ENCODE data around the gene EGFL8. TPM values are rescaled to one million over a fixed set of nuclear protein-coding genes. Genes with fewer than 3 reads are reported as not detected.
A peak's percentile ranks its signal among the peaks of the same experiment; 100 is the strongest.

The EGFL8 gene
- total RNA-seq, 4 donors from 2014 or later: 8.9 to 28.1 (median 16.2) TPM

DNA sequence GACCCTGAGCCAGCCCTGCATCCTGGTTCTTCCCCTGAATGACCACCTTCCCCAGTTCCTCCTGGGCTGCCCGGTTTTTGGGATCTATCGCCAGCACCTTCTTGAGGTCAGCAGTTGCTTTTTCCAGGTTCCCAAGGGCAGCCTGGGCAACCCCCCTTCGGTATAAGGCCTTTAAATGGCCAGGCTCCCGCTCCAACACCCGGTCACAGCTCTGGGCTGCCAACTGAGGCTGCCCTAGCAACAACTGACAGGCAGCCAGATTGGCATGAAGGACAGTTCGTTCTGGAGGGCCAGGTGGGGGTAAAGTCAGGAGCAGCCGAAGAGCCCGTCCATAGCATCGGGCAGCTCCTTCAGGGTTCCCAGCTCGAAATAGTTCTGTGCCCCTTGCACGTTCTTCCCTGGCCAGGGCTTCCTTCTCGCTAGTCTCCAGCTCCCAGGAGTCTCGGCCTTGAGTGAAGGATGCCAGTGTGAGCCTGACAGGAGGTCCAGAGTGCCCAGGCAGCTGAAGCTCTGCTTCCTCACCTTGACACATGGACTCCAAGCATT, 35.6 kb upstream of the EGFL8 start:
- peaks cover 0 to 27% (median 0%) of the 10 kb centered on the region in 3 donors for H3K36me3 ChIP-seq
- H3K9me3 ChIP-seq: no peaks in the 10 kb centered on the region
- no peak for TF ChIP-seq POLR2A (IDR thresholded peaks at IDR 0.05)
- TF ChIP-seq, protein P1, sequence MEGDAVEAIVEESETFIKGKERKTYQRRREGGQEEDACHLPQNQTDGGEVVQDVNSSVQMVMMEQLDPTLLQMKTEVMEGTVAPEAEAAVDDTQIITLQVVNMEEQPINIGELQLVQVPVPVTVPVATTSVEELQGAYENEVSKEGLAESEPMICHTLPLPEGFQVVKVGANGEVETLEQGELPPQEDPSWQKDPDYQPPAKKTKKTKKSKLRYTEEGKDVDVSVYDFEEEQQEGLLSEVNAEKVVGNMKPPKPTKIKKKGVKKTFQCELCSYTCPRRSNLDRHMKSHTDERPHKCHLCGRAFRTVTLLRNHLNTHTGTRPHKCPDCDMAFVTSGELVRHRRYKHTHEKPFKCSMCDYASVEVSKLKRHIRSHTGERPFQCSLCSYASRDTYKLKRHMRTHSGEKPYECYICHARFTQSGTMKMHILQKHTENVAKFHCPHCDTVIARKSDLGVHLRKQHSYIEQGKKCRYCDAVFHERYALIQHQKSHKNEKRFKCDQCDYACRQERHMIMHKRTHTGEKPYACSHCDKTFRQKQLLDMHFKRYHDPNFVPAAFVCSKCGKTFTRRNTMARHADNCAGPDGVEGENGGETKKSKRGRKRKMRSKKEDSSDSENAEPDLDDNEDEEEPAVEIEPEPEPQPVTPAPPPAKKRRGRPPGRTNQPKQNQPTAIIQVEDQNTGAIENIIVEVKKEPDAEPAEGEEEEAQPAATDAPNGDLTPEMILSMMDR (IDR thresholded peaks at IDR 0.05): no peak
- H3K4me3 ChIP-seq: peak overlapping the region in 3 of 4 donors; percentile 27 to 90 (median 86)
- H3K4me1 ChIP-seq: peaks cover 6 to 32% (median 16%) of the 10 kb centered on the region in 4 donors
- no peaks in the 10 kb centered on the region for H3K27me3 ChIP-seq
- peak overlapping the region; percentile 78 to 90 (median 86) for H3K27ac ChIP-seq
- DNase-seq: no peak

DNA sequence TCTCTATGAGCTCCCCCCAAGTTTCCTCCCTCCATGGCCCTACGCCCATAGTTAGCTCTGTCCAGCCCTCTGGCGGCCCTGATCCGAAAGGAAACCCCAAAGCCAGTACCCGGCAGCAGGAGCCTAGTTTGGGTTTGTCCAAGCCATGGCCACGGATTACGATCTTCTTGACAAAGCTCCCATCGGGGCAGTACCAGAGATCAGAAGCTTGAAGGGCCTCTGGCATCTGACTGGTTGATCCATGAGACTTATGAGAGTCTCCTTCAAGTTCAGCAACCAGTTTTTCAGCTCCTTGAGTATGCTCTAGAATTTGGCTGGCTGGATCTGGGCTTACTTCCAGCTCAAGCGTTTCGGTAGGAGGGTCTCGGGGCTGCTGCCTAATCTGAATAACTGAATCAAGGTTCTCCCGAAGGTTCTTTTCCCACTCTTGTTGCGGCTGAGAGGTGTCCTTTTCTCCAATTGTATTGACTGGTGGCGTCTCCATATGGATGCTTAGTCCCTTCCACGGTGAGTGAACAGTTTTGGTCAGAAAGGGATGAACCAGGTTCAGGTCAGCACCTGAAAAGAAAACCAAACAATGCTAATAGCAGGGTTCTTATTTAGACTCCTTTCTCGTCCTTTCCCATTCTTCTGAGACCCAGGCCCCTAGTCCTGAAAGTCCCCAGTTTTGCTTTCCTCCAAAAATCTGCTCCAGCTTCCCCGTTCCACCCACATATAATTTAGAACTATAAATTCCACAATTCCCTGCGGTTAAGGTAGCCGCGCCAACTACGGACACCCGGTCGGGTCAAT, 34.9 kb upstream of the EGFL8 start:
- Histone ChIP-seq H3K4me3 (peak overlapping the region; percentile 51 to 86 (median 76)), H3K36me3 (peaks cover 0 to 21% (median 0%) of the 10 kb centered on the region in 3 donors), H3K9me3 (no peaks in the 10 kb centered on the region), H3K27ac (peak overlapping the region; percentile 71 to 90 (median 87)), H3K4me1 (peaks cover 6 to 32% (median 16%) of the 10 kb centered on the region in 4 donors), H3K27me3 (no peaks in the 10 kb centered on the region)
- DNase-seq: no peak
- TF ChIP-seq, protein P1 (IDR thresholded peaks at IDR 0.05): no peak
- TF ChIP-seq POLR2A (IDR thresholded peaks at IDR 0.05): no peak

DNA sequence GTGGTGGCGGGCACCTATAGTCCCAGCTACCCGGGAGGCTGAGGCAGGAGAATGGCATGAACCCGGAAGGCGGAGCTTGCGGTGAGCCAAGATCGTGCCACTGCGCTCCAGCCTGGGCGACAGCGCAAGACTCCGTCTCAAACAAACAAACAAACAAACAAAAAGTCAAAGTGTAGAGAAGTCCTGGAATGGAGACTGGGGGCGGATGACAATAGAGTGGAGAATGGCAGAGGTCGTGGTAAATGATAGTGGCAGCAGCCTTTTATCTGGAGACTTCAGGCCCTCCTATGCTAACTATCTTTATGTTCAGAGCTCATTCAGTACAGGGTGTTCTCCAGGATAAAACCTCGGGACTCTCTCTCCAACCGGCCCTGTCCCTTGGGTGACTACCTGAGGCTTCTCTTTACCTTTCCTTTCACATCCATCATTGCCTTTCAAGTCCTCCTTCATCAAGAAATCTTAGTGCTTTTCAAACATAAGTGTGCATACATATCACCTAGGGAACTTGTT, 32.9 kb upstream of the EGFL8 start:
- TF ChIP-seq, protein P1 (IDR thresholded peaks at IDR 0.05): no peak
- no peak for TF ChIP-seq POLR2A (IDR thresholded peaks at IDR 0.05)
- Histone ChIP-seq H3K36me3 (peaks cover 0 to under 1% (median 0%) of the 10 kb centered on the region in 3 donors), H3K27ac (no peak overlapping the region), H3K27me3 (no peaks in the 10 kb centered on the region), H3K9me3 (no peaks in the 10 kb centered on the region), H3K4me3 (no peak overlapping the region), H3K4me1 (peaks cover 6 to 24% (median 16%) of the 10 kb centered on the region in 4 donors)
- DNase-seq: no peak

DNA sequence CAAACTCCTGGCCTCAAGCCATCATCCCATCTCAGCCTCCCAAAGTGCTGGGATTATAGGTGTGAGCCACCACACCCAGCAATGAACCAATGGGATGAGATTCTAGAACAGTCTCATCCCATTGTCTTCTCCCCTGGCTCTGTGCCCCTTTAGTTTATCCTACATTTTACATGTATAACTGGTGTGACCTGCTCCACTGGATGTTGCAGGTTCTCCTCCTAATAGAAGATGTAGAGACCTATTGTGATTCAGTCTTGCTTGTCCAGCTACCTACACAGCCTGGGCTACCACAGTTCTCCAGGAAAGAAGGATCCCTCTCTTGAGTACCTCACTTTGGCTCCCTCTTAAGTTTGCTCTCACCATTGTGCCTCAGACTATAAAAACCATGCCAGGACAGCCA, 32.3 kb upstream of the EGFL8 start:
- Histone ChIP-seq H3K27me3 (no peaks in the 10 kb centered on the region), H3K4me3 (no peak overlapping the region), H3K9me3 (no peaks in the 10 kb centered on the region), H3K4me1 (peaks cover 6 to 19% (median 14%) of the 10 kb centered on the region in 4 donors), H3K27ac (no peak overlapping the region), H3K36me3 (no peaks in the 10 kb centered on the region)
- no peak for DNase-seq
- TF ChIP-seq, protein P1 (IDR thresholded peaks at IDR 0.05): no peak
- no peak for TF ChIP-seq POLR2A (IDR thresholded peaks at IDR 0.05)

DNA sequence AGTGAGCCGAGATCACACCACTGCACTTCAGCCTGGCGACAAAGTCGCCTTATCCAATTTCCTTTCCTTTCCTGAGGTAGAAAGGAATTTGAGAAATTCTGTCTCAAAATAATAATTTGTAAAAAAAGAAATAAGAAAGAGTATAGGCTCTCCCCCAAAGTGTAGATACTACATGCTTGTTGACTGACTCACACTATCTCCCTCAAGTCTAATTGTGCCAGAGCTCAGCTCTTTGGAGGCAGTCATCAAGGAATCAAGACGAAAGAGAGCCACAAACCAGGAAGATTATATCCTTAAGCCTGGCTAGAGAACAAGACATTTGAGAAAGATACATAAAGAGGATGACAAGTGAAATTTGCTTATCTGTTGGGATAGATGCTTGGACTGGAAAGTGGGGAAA, 30.6 kb upstream of the EGFL8 start:
- no peaks in the 10 kb centered on the region for H3K9me3 ChIP-seq
- DNase-seq: no peak
- H3K4me3 ChIP-seq: no peak overlapping the region
- peaks cover 2 to 10% (median 7%) of the 10 kb centered on the region in 4 donors for H3K4me1 ChIP-seq
- no peak overlapping the region for H3K27ac ChIP-seq
- H3K36me3 ChIP-seq: no peaks in the 10 kb centered on the region
- TF ChIP-seq, protein P1 (IDR thresholded peaks at IDR 0.05): no peak
- TF ChIP-seq POLR2A (IDR thresholded peaks at IDR 0.05): no peak
- H3K27me3 ChIP-seq: no peaks in the 10 kb centered on the region

Data from Peyer's patch (tissue), 4 donors.